Suprapubic skin (tissue), 4 donors: ENCODE measurements around the gene RAPGEF3.

ENCODE experiments used
- CTCF ChIP-seq, 2 donors: fragments of 200-600 bp in 1 of 2; fragments of 450-650 bp in 1 of 2; sonication (generic) in 1 of 2; IDR thresholded peaks; one replicate each; pipeline ENCODE4 v1.5.1; 2016 to 2019; ENCODE audit warnings: antibody characterized with exemption in 2 of 2, mild to moderate bottlenecking in 1 of 2, moderate library complexity in 1 of 2
- EP300 ChIP-seq: sonication (generic); formaldehyde crosslinking; IDR thresholded peaks from one replicate; pipeline ENCODE4 v1.6.1; 2017; ENCODE audit warnings: antibody characterized with exemption
- POLR2A ChIP-seq, 2 donors: fragments of 450-650 bp; IDR thresholded peaks; one replicate each; pipeline ENCODE4 v1.6.1; 2017; ENCODE audit warnings: antibody characterized with exemption in 2 of 2, mild to moderate bottlenecking in 2 of 2, moderate library complexity in 2 of 2
- POLR2AphosphoS5 ChIP-seq, 3 donors: sonication (generic); formaldehyde crosslinking; IDR thresholded peaks; one replicate each; pipeline ENCODE4 v1.6.1; 2017; ENCODE audit warnings: antibody characterized with exemption in 3 of 3

- TF ChIP-seq EP300 (no peak), CTCF (IDR thresholded peaks at IDR 0.05) (no peak), POLR2A (IDR thresholded peaks at IDR 0.05) (no peak), POLR2AphosphoS5 (IDR thresholded peaks at IDR 0.05) (no peak)
Measured at GRCh38 chr12:47730341-47730744, 28.3 kb downstream of the RAPGEF3 start.
